Fibroblast of villous mesenchyme (primary cell): ENCODE data around the gene TGM2. TPM values are rescaled to one million over a fixed set of nuclear protein-coding genes. Genes with fewer than 3 reads are reported as not detected.

Source experiments
- DNase-seq: peaks from one replicate; pipeline ENCODE4 v3.0.0-alpha.2; 2010; ENCODE audit warnings: low read depth
- H3K4me3 ChIP-seq: 2 replicates; pipeline ENCODE4 v1.5.1; 2011; ENCODE audit warnings: low read depth, mild to moderate bottlenecking, low read length
- total RNA-seq: library from RNA; depleted of rRNA; stranded (reverse); fragments of >200 nt; gene quantifications from 2 replicates; pipeline ENCODE4 v1.2.3, GENCODE V29; 2012
- TF ChIP-seq, protein P1 (sequence below): IDR thresholded peaks from 2 replicates; pipeline ENCODE4 v1.5.1; 2012; ENCODE audit warnings: low read depth, mild to moderate bottlenecking, low read length; ENCODE audit not compliant: insufficient read depth

The TGM2 gene
- total RNA-seq, 1 donor: 2,020 TPM

DNA sequence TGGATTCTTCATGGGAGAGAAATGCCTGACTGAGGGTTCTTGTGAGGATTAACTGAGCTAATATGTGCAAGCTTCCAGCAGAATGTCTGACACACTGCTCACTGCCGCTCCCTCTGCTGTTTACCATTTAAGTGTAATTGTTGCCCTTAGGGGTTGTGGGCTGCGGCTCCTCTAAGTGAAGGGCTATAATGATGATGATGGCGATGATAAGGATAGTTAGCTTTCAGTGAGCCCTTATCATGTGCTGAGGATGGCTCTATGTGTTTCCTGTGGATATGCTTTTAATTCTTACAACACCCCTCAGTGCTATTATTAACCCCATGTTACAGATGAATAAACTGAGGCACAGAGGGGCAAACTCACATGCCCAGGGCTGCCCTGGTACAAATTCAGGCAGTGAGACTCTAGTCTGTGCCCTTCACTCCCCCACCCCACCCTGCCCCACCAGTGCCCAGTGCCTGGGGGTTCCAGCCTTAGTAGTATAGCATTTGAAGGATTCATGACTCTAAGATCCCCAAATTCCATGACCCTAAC is 33.4 kb downstream of the TGM2 start:
- TF ChIP-seq, protein P1, sequence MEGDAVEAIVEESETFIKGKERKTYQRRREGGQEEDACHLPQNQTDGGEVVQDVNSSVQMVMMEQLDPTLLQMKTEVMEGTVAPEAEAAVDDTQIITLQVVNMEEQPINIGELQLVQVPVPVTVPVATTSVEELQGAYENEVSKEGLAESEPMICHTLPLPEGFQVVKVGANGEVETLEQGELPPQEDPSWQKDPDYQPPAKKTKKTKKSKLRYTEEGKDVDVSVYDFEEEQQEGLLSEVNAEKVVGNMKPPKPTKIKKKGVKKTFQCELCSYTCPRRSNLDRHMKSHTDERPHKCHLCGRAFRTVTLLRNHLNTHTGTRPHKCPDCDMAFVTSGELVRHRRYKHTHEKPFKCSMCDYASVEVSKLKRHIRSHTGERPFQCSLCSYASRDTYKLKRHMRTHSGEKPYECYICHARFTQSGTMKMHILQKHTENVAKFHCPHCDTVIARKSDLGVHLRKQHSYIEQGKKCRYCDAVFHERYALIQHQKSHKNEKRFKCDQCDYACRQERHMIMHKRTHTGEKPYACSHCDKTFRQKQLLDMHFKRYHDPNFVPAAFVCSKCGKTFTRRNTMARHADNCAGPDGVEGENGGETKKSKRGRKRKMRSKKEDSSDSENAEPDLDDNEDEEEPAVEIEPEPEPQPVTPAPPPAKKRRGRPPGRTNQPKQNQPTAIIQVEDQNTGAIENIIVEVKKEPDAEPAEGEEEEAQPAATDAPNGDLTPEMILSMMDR: no peak
- no peak overlapping the region for H3K4me3 ChIP-seq
- peak; percentile 59 for DNase-seq

DNA sequence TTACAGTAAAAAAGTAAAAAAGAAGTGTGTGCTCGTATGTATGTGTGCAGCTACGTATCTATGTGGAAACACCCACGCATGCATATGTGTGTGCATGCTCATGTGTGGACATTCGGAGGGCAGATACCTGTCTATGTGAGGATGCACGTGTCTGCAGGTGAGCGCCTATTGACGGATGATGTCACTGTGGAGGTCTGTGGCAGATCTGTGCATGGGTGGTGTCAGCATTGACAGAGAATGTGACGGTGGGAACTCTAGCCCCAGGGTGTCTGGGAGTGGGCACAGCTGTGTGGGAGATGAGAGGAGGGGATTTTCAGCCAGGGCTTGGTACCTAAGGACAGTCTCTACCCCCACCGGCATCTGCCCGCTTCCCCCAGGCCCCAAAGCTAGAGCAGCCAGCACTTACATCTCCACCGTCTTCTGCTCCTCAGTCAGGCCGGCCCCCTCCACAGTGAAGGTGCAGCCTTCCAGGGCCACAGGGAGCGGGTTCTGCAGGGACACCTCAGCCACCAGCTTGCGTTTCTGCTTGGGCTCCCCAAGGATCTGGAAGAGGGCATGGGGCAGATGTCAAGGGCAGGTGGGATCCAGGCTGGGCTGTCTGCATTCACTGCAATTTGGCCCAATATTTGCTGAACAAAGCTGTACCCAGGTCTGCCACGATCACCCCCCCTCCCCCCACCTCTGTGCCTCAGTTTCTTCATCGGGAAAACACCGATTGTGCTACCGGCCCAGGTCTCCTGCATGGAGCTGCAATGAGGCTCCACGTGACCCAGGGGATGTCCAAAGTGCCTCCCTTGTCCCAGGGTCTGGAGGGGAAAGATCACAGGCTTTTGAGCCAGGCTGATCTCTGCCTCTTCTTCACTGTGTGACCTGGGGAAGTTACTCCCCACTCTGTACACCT is 34.1 kb downstream of the TGM2 start:
- peak; percentile 10 for DNase-seq
- TF ChIP-seq, protein P1: no peak
- no peak overlapping the region for H3K4me3 ChIP-seq

DNA sequence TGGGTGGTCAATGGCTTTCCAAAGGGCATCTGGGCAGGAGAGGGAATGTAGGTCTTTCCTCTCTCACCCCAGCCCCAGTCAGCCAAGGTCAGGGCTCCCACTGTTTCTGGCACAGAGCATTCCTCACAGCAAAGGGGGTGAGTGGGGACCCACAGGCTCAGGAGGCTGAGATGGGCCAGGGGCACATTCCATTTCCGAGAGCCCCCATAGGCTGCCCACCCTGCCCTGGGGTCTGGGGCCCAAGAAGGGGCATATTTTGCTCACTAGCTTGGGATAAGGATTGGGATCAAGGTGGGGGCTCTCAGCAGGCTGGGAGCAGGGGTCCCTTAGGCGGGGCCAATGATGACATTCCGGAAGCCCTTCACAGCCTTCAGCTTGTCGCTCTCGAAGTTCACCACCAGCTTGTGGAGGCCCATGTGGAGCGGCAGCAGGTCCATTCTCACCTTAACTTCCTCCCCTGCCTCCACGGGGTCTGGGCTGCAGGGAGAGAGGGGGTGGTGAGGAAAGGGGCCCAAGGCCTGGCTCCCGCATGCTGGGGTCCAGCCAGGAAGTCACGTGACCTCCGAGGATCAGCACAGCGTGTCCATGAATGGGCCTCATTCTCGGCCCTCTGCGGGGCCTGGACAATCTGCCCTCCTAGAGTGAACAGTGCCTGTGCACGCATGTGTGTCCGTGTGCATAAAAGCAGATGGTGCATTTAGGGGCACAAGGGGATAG is 35.0 kb downstream of the TGM2 start:
- H3K4me3 ChIP-seq: no peak overlapping the region
- TF ChIP-seq, protein P1: no peak
- DNase-seq: peak; percentile 12

DNA sequence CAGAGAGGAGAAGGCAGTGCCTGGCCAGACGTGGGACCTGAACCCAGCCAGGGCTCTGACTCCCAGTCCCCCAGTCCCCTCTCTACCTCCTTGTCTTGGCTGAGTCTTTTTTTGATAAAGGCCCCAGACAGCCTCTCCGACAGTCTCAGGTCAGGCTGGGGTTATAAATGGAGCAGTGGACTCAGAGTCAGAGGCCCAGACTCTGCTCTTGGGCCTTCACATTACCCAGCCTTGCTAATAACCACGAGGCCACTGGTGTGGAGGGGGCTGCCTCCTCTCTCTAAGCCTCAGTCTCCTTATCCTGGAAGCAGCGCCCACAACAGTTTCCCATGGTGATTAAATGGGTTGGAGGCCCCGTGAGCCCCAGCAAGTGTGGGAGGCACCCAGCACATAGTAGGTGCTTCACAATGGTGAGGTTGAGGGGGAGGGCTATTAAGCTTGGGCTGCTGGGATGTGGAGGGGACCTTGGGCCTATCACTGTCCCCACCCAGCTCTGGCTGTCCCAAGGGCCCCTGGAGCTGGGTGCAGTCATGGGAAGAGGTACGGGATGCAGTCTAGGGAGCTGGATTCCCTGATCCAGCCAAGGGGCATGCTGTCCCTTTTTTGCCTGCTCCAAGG is 35.7 kb downstream of the TGM2 start:
- peak; percentile 17 for DNase-seq
- H3K4me3 ChIP-seq: no peak overlapping the region
- TF ChIP-seq, protein P1: no peak

DNA sequence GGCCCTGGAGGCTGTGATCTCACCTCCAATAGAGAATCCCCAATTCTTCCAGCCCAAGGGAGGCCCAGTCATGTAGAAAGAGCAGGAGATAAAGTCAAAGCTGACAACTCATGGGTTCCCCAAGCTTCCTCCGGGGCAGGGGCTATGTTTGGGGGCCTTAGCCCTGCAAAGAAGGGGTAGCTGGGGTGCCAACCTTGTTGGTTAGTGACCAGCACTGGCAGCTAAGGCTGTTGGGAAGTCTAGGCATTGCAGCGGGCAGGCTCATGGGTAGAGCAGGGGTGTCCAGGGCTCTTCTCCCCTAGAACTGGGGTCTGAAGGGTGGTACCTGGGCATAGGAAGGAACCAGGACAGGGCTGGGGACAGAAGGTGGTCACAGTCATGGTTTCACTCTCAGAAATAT is 36.4 kb downstream of the TGM2 start:
- DNase-seq: no peak
- TF ChIP-seq, protein P1: no peak
- H3K4me3 ChIP-seq: no peak overlapping the region

DNA sequence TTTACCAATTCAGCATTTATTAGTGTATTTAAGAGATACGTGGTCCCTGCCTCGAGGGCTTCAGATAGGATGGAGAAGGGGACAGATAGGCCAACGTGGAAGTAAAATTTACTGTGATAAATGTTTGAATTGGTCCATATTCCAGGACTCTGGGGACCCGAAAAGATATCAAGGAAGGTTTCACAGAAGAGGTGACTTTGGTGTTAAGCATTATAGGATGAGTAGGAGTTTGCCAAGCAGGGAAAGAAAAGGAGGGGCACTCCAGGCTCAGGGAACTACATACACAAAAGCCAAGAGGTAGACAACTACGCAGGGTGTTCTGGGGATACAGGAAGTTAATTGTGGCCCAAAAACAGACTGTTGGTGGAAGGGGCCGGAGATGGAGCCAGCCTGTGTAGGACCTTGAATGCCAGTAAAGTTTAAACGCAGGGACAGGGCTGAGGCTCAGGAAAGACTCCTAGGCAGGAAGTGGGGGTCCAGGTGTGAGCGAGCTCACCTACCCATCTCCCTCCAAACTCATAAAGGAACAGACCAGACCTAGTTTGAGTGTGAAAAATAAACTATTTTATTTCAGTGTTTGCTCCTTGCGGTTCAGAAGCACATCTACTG is 37.0 kb downstream of the TGM2 start:
- no peak for DNase-seq
- TF ChIP-seq, protein P1: no peak
- H3K4me3 ChIP-seq: no peak overlapping the region
